ENCODE data around the gene GNAQ. TPM values are rescaled to one million over a fixed set of nuclear protein-coding genes. Genes with fewer than 3 reads are reported as not detected.

The GNAQ gene
- total and polyA plus RNA-seq, 2 experiments from 2014 or later = 21.1 to 43.1 TPM

- H3K4me3 ChIP-seq = no peak overlapping the region
- no peak for DNase-seq (ENCODE audit: low spot score)
- H3K36me3 ChIP-seq (ENCODE audit: insufficient read depth) = no peaks in the 10 kb centered on the region
- no peak overlapping the region for H2AFZ ChIP-seq
- Mint-ChIP-seq H3K4me1 (no peaks in the 10 kb centered on the region), H3K36me3 (ENCODE audit: low read depth) (no peaks in the 10 kb centered on the region), H3K27me3 (ENCODE audit: insufficient read depth, low read depth, poor library complexity) (no peaks in the 10 kb centered on the region), H3K27ac (no peak overlapping the region), H3K9me3 (no peaks in the 10 kb centered on the region), H3K4me3 (no peak overlapping the region)
- H3K4me2 ChIP-seq = no peak overlapping the region
- no peaks in the 10 kb centered on the region for H3K4me1 ChIP-seq (ENCODE audit: insufficient read depth)
- no peak overlapping the region for H3K27ac ChIP-seq (ENCODE audit: low read depth)
- no peaks in the 10 kb centered on the region for H3K27me3 ChIP-seq (ENCODE audit: insufficient read depth)
- no peak for ATAC-seq
- H4K20me1 ChIP-seq (replicated peaks; ENCODE audit: insufficient read depth) = no peaks in the 10 kb centered on the region
- H3K9me2 ChIP-seq (ENCODE audit: insufficient read depth) = no peaks in the 10 kb centered on the region
- TF ChIP-seq NANOG (IDR thresholded peaks at IDR 0.05; ENCODE audit: borderline replicate concordance) (no peak), ETS1 (IDR thresholded peaks at IDR 0.05) (no peak), JUNB (IDR thresholded peaks at IDR 0.05; ENCODE audit: unreplicated experiment) (no peak)
- H3F3A ChIP-seq (replicated peaks; ENCODE audit: low read depth) = no peaks in the 10 kb centered on the region
- no peaks in the 10 kb centered on the region for H3K79me2 ChIP-seq (replicated peaks; ENCODE audit: insufficient read depth)
These were observed 216.4 kb downstream of the GNAQ start for GRCh38 chr9:77815260-77815659.

- Histone ChIP-seq H3K4me2 (no peak overlapping the region), H3K27me3 (ENCODE audit: insufficient read depth) (no peaks in the 10 kb centered on the region), H3K4me1 (ENCODE audit: insufficient read depth) (no peaks in the 10 kb centered on the region), H3K9me2 (ENCODE audit: insufficient read depth) (no peaks in the 10 kb centered on the region), H3K4me3 (no peak overlapping the region), H3K27ac (ENCODE audit: low read depth) (no peak overlapping the region), H3K79me2 (replicated peaks; ENCODE audit: insufficient read depth) (no peaks in the 10 kb centered on the region), H4K20me1 (replicated peaks; ENCODE audit: insufficient read depth) (no peaks in the 10 kb centered on the region), H2AFZ (no peak overlapping the region), H3F3A (replicated peaks; ENCODE audit: low read depth) (no peaks in the 10 kb centered on the region), H3K36me3 (ENCODE audit: insufficient read depth) (no peaks in the 10 kb centered on the region)
- Mint-ChIP-seq H3K27me3 (ENCODE audit: insufficient read depth, low read depth, poor library complexity) (no peaks in the 10 kb centered on the region), H3K36me3 (ENCODE audit: low read depth) (no peaks in the 10 kb centered on the region), H3K4me3 (no peak overlapping the region), H3K4me1 (no peaks in the 10 kb centered on the region), H3K9me3 (no peaks in the 10 kb centered on the region), H3K27ac (no peak overlapping the region)
- DNase-seq (ENCODE audit: low spot score) (no peak), ATAC-seq (no peak)
- no peak for TF ChIP-seq NANOG (IDR thresholded peaks at IDR 0.05; ENCODE audit: borderline replicate concordance)
- no peak for TF ChIP-seq POLR2AphosphoS5 (IDR thresholded peaks at IDR 0.05; ENCODE audit: low read depth)
- TF ChIP-seq ETS1 (IDR thresholded peaks at IDR 0.05) = no peak
- TF ChIP-seq STAT1 (IDR thresholded peaks at IDR 0.05; ENCODE audit: unreplicated experiment) = no peak
- no peak for TF ChIP-seq CTCF (conservative IDR thresholded peaks at IDR 0.05; ENCODE audit: low read depth in 2 of 2)
- no peak for TF ChIP-seq EZH2phosphoT487 (IDR thresholded peaks at IDR 0.05; ENCODE audit: unreplicated experiment)
- TF ChIP-seq CREB1 (CRISPR knock-in tag; IDR thresholded peaks at IDR 0.05; ENCODE audit: low read depth) = no peak
- TF ChIP-seq REST (IDR thresholded peaks at IDR 0.05; ENCODE audit: unreplicated experiment) = no peak
- TF ChIP-seq ZNF331 (CRISPR knock-in tag; IDR thresholded peaks at IDR 0.05; ENCODE audit: low read depth) = no peak
- TF ChIP-seq EZH2 (IDR thresholded peaks at IDR 0.05; ENCODE audit: low read depth, unreplicated experiment) = no peak
- TF ChIP-seq ZNF114 (CRISPR knock-in tag; IDR thresholded peaks at IDR 0.05) = no peak
These were observed 219.8 kb downstream of the GNAQ start for GRCh38 chr9:77811832-77812231.
